Fibroblast of skin of back (primary cell): Measurements from ENCODE around the gene ADARB2.
"Not testable (repeated sequence)": the region's sequence is repeated elsewhere in the genome, so short reads cannot be mapped to it uniquely, and the experiment has no call there.

Source experiments
- DNase-seq: peaks from one replicate; pipeline ENCODE4 v3.0.0-alpha.2; 2013

ADARB2 gene

GRCh38 chr10:1486841-1487687 is 250.3 kb downstream of the ADARB2 start:
- DNase-seq = no peak

GRCh38 chr10:1485357-1485756 is 252.0 kb downstream of the ADARB2 start:
- DNase-seq = no peak

DNA sequence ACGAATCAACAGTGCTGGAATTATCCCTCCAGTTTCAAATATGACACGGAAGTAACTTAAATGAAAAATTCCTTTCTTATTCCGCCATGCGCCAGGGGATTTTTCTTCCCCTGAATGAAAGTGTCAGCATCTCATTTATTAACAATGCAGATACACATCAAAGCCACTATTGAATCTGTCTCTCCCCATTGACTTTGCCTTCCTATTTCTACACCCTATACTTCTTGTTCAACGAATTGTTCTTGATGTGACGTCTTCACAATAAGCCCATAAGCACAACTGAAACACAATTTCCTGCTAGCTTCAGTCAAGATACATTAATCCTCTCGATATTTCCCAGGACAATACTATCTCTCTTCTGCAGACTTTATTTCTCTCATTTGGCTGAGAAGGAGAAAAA is 253.5 kb downstream of the ADARB2 start:
- DNase-seq = no peak

GRCh38 chr10:1483246-1483645 is 254.1 kb downstream of the ADARB2 start:
- no peak for DNase-seq

- DNase-seq = no peak
Measured at GRCh38 chr10:1477578-1477977, 259.7 kb downstream of the ADARB2 start.

- no peak for DNase-seq
Measured at GRCh38 chr10:1476455-1476803, 260.9 kb downstream of the ADARB2 start.

DNA sequence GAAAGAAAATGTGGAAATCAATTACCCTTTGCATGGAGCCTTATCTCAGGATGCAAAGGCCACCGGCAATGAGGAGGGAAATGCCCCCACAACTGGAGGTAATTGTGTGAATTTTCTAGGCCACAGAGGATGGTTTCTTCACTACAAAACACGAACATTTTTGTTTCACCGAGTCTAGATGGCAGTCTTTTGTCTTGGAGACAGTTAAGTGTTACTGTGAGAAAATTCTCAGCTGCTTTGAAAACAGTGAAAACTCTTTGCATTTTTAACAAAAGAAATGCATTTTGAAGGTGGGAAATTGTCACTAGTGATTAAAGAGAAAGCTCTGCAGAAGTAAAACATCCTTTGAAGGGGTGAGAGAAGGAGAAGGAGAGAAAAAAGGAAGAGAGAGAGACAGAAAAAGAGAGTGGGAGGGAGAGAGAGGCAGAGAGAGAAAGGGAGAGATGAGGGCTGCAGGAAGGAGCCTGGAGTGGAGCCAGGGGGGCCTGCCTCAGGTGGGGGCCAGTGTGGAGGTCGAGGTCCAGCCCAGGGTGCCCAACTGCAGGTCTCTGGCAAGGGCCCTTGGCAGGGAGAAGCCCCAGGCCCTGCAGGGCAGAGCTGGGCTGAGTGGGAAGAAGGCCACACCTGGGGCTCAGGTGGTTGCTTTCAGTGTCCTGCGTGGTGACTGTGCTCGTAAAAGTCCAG is 261.4 kb downstream of the ADARB2 start:
- DNase-seq = no peak

- DNase-seq = no peak
Measured at GRCh38 chr10:1475098-1475591, 262.2 kb downstream of the ADARB2 start.

DNA sequence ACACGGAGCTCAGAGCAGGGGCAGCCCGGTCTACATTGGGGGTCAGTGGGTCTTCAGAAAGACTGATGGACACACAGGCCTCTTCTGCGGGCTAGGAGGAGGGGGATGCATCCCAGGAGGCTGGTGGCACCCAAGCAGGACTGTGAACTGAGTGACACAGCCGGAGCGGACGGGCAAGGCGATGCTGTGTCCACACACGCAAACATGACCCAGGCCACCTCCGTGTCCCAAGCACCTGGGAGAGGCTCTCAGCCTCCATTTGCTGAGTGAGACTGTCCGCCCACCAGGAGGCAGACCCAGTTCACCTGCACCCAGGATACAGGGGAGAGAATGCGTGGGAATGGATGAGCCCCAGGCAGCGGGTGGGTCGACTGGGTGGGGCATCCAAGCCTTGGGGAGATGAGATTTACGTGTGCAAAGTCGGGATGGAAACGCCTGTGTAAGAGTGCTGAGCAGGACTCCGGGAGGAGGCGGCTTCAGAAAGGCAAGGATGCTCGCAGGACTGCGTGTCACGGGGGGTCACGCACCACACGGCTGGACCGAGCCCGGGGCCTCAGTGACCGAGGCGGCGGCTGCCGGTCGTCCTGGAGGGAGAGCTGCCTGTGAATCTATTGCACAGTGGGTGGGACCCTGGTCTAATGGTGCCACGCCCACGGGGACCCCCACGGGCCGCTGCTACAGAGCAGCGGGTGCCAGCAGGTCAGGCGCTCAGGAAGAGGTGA is 262.8 kb downstream of the ADARB2 start:
- no peak for DNase-seq

DNA sequence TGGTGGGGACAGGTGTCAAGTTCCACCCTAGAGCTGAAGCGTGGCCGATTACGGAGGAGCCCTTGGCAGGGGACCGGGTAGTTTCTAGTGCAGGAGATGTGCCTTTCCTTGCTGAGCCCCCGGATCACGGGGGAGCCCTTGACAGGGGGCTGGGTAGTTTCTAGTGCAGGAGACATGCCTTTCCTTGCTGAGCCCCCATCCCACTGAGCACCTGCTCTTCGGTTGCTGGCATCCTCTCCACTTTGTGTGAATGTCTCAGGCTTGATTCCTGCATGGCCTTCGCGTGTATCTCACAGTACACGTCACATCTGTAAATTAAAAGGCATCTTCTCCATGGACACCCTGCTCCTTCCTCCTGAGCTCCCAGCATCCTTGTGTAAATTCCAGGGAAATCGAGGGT is 263.5 kb downstream of the ADARB2 start:
- no peak for DNase-seq

DNA sequence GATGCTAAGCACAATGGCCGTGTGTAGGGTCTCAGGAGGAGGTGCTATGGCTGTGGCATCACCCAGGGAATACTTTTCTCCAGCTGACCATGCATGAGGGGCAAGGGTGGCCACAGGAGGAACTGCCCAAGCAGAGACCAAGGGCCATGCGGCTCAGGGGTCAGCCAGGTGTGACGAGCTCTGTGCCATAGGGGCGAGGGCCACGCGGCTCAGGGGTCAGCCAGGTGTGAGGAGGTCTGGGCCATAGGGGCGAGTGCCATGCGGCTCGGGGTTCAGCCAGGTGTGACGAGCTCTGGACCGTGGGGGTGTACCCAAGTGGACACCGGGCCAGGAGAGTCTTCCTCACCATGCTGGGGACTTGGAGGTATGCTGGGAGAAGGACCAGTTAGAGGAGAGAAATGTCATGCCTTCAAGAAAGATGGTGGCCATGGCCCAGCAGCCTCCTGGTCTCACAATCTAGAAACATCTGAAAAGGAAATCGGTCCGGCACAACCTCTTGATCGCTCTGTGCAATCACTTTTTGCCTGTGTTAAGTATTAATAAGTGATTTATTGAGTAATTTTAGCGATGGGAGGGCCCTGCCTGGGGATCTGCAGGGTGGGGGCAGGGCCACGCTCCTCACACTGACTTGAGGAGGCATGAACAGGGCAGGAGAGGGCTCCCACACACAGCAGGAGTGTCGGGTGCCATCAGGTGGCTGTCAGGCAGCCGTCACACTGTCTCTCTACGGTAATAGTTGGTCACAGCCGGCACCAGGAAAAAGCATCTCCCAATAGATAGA is 265.0 kb downstream of the ADARB2 start:
- DNase-seq = no peak

GRCh38 chr10:1468811-1469210 is 268.5 kb downstream of the ADARB2 start:
- no peak for DNase-seq

DNA sequence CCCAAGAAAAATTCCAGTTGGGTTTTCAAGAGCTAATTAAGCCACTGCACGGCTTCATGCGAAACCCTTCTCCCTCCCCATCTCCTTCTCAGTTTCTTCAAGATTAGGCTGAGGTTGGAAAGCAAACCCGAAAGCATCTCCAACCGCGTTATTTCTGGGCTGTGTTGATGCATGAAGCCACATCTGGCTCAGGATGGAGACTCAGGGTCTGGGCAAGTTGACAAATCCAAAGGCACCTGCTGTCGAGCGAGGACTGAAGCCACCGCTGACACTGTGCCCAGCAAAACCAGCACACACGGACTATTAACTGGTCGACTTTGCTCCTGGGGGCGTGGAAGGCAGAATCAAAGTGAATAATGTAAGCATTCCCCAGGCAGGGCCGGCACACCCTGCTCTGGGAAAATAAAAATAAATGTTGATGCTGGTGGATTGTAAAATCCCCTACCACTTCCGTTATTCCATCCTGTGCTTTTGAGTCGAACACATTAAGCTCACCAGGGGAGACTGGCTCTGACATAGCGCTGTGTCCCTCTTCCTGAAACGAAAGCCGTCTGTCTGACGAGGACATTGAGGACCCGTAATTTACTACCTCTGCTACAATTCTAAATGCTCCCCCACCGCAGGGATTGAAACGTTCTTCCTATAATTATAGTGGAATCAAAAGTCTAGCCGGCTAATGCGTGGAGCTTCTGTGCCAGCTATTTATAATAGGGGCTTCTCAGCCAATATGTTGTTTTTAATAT is 269.8 kb downstream of the ADARB2 start:
- no peak for DNase-seq

DNA sequence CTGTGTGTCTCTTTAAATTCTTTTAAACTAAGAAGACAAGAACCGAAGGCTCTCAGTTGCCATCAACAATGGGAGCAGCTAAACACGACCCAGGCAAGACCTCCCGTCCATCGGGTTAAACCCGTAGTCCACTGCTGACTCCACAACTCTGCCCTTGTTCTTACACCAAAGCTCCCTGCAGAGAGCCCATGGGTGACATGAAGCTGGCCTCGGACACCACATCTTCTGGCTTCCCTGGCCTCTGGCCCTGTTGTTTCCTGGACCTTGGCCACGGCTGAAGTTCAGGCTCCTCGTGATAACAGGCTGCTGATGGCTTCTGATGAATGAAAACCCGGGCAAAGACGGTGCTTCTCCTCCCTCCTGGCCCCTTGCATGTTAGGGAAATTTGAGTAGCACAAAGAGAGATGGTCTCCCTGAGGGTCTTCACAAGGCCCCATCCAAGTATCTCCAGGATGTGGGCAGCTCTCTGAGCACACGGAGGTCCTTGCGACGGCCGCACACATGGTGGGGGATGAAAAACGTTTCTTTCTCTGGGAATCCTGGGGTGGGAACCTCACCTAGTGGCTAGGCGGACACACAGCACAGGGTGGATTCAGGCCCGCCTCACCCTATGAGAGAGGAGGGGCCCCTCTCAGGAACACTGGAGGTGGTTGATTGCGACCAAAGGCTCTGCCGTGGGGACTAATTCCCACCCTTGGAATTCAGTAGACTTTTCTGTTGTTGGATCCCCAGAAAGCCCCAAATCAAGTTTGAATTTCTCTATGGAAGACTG is 271.1 kb downstream of the ADARB2 start:
- DNase-seq = no peak

DNA sequence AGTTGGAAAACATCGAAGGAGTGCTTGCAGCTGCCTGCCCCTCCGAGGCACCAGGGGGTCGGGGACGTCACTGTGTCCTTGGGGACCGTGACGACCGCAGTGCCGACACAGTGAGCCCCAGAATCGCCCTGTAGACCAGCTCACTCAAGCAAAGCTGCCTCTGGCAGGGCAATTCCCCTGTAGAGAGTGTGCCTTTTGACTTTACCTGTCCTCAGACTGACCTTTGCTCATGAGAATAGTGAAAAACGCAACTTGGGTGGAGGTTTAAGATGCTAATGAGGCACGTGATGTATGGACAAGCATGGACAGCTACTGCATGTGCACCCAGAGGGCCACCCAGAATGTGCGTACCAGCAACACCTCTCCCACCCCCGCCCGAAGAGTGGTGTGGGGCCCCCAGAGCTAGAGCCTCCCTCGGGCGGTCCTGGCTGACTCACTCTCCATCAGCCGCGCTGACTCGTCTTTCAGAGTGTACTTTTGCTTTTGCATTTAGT is 271.9 kb downstream of the ADARB2 start:
- DNase-seq = no peak

GRCh38 chr10:1464881-1465417 is 272.4 kb downstream of the ADARB2 start:
- DNase-seq = no peak

GRCh38 chr10:1463971-1464370 is 273.4 kb downstream of the ADARB2 start:
- not testable (repeated sequence) for DNase-seq

DNA sequence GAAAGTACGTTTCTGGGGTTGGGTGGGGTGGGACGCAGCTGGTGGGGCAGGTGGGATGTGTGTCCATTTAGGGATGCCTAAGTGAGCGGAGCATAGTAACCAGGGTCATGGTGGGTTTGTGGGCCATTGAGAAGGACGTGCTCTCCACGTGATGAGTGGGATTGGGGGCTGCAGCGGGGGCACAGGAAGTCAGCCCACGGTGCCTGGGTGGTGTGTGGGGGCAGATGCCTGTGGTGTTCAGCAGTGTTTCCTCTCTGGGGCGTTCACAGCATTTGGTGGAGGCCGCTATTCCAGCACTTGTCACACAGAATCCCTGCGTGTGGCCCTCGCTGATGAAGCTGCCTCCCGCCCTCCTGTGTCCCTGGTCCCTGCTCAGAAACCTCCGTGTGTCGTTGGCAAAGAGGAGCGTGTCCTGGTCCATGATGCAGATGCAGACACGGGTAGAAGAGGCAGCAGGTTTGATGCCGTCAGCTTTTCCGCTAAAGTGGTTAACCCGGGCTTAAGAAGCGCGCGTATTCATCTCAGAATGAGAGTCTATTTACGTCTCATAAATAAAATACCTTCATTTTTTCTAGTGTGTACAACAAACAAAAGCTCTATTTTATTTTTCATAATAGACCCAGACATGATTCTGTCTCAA is 274.2 kb downstream of the ADARB2 start:
- no peak for DNase-seq

DNA sequence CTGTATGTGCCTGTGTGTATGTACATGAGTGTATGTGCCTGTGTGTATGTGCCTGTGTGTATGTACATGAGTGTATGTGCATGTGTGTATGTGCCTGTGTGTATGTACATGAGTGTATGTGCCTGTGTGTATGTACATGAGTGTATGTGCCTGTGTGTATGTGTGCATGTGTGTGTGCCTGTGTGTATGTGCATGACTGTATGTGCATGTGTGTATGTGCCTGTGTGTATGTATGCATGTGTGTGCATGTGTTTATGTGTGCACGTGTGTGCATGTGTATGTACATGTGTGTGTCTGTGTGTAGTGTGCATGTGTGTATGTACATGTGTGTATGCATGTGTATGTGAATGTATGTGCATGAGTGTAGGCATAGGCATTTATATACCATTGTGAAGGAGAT is 274.8 kb downstream of the ADARB2 start:
- DNase-seq = no peak

DNA sequence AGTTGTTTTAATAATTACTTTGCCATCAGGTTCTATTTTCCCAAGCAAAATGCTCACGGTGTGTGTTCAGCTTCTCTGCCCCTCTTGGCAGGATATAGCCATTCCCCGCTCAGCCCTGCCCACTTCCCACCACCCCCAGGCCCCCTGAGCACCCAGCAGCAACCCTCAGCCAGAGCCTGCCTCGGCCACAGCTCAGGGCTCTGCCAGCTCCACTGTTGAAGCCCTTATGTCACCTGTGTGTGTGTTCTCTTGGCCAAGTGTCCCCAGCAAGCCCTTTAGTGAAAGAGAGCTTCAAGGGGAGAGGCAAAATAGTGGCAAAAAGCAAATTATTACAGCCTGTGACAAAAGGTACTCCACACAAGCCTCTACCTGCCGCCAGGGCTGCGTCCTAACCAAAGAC is 275.3 kb downstream of the ADARB2 start:
- DNase-seq = no peak
